ENCODE data around the gene SAC3D1.

- TF ChIP-seq CTCF (conservative IDR thresholded peaks at IDR 0.05 in 1 of 2, IDR thresholded peaks at IDR 0.05 in 1 of 2; ENCODE audit: low read depth in 1 of 2, low read length in 2 of 2) (peak; percentile 52 to 73), EZH2 (IDR thresholded peaks at IDR 0.05; ENCODE audit: low read length, missing control alignments) (no peak)
These were observed 27.7 kb upstream of the SAC3D1 start for GRCh38 chr11:65013130-65013887.

Measured in fibroblast of lung (primary cell).